Tibial nerve (tissue), 4 donors: Measurements from ENCODE around the gene KCNK10.

ENCODE experiments used
- EP300 ChIP-seq, 2 donors: sonication (generic); formaldehyde crosslinking; IDR thresholded peaks; one replicate each; pipeline ENCODE4 v1.6.1; 2017; ENCODE audit warnings: antibody characterized with exemption in 2 of 2, mild to moderate bottlenecking in 1 of 2
- POLR2A ChIP-seq, 2 donors: fragments of 450-650 bp; IDR thresholded peaks; one replicate each; pipeline ENCODE4 v1.6.1; 2017; ENCODE audit warnings: antibody characterized with exemption in 2 of 2, mild to moderate bottlenecking in 2 of 2, moderate library complexity in 2 of 2
- TF ChIP-seq, protein P1 (sequence below), 5 experiments: fragments of 200-600 bp in 3 of 5; fragments of 450-650 bp in 2 of 5; sonication (generic) in 3 of 5; IDR thresholded peaks; one replicate each; pipeline ENCODE4 v1.5.1; 2016 to 2019; ENCODE audit warnings: antibody characterized with exemption in 5 of 5, mild to moderate bottlenecking in 3 of 5, moderate library complexity in 2 of 5

DNA sequence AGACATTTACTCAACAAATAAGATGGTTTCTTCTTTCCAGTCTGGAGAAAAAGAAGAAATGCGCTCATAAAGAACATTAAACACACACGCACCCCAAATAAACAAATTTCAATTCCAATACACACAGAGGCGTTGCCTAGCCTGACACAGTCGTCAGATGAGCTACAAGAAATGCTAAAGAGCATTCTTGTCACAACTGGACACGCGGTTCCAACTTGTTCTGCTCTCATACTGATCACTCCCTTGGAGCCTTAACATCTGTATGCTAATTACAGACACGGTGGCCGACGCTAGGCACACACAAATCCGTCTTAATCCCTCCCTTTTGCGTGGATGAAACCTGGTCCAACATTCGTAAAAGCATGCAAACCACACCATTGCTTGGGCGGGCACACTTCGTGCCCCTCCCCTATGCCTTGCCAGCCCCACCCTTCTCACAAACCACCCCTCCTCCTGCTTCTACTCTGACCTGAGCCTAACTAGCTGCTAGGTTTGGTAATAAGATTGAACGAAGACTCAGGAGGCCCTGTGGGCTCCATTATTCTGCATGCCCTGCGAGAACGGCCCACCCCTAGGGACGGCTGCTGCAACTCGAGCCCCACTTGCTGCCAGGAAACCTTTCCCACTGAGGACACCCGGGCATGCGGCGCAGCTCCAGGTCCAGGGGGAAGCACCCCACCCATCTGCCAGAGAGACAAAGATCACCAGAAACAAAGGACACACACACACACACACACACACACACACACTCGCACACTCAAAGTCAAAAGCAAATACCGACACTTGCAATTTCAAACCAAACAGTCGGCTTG lies 1.2 kb downstream of the KCNK10 start:
- TF ChIP-seq, protein P1, sequence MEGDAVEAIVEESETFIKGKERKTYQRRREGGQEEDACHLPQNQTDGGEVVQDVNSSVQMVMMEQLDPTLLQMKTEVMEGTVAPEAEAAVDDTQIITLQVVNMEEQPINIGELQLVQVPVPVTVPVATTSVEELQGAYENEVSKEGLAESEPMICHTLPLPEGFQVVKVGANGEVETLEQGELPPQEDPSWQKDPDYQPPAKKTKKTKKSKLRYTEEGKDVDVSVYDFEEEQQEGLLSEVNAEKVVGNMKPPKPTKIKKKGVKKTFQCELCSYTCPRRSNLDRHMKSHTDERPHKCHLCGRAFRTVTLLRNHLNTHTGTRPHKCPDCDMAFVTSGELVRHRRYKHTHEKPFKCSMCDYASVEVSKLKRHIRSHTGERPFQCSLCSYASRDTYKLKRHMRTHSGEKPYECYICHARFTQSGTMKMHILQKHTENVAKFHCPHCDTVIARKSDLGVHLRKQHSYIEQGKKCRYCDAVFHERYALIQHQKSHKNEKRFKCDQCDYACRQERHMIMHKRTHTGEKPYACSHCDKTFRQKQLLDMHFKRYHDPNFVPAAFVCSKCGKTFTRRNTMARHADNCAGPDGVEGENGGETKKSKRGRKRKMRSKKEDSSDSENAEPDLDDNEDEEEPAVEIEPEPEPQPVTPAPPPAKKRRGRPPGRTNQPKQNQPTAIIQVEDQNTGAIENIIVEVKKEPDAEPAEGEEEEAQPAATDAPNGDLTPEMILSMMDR (IDR thresholded peaks at IDR 0.05): no peak
- TF ChIP-seq POLR2A (IDR thresholded peaks at IDR 0.05): no peak
- no peak for TF ChIP-seq EP300 (IDR thresholded peaks at IDR 0.05)
